ENCODE data around the gene ATP4A.

ATP4A gene

GRCh38 chr19:35522745-35523327 lies 40.6 kb downstream of the ATP4A start:
- DNase-seq: no peak

DNA sequence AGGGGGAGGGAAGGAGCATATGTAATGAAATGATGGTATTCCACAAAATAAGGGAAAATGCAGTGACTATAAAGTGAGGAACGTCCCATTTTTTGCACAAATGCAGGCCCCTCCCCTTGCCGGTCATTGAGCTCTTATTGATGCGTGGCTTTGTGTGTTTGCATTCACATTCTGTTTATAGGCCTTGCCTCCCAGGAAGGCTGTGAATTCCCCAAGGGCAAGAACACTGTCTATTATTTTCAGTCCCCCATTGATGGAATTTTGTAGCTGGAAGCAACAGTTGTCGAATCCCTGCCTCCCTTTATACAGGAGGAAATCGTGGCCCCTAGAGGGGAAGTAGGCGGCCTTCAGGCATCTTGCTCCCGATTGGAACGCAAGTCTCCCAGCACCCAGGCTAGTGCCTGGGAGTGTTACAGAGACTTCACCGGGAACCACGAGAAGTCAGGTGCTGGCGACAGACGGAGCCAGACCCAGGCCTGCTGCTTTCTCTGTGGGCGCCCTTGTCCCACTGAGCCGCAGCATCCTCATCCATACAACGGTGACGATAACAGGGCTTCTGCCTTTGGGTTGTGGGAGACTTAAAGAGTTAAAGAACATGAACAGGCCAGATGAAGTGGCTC lies 42.2 kb downstream of the ATP4A start:
- no peak for DNase-seq

DNA sequence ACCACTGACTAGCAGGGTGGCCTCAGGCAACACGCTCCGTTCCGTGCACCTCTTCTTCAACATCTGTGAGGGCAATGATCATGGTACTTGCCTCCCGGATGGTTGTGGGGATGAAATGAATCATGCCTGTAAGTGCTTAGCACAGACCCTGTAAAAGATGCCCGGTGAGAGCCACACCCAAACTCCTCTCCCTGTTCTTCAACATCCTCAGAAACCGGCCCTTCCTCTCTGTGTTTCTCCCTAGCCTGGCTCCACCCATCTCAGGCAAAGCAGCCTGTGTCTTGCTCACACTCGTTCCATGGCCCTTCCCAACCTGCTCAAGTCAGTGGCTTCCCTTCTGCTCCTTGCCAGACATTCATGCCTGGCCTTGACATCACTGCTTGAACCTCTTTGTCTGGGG lies 44.2 kb downstream of the ATP4A start:
- no peak for DNase-seq

DNA sequence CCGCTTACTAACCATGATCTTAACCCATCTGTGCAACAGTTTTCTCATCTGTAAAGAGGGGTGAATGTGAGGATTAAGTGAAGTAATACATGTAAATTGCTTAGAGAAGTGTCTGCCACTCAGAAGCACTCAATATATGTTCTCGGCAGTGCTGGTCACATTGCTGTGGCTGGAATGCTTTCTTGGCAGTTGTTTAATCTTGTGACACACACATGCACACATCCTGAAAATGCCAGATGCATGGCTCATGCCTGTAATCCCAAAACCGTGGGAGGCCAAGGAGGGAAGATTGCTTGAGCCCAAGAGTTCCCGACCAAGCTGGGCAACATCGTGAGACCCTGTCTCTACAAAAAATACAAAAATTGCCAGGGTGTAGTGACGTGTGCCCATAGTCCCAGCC lies 45.1 kb downstream of the ATP4A start:
- DNase-seq: no peak

- DNase-seq: no peak
Observed at GRCh38 chr19:35517342-35517741, 46.1 kb downstream of the ATP4A start.

DNA sequence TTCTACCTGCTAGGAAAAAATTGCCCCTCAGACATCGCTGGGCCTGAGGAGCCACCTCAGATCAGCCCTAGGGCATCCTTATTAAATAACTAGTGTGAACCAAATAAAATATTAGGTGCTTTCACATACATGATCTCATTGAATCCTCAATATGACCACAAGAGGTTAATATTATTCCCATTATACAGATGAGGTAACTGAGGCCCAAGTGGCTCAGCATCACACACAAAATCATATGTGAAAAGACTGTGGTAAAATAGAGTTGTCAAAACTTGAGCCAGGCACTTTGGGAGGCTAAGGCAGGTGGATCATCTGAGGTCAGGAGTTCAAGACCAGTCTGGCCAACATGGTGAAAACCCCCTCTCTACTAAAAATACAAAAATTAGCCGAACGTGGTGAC lies 47.1 kb downstream of the ATP4A start:
- DNase-seq: no peak

DNA sequence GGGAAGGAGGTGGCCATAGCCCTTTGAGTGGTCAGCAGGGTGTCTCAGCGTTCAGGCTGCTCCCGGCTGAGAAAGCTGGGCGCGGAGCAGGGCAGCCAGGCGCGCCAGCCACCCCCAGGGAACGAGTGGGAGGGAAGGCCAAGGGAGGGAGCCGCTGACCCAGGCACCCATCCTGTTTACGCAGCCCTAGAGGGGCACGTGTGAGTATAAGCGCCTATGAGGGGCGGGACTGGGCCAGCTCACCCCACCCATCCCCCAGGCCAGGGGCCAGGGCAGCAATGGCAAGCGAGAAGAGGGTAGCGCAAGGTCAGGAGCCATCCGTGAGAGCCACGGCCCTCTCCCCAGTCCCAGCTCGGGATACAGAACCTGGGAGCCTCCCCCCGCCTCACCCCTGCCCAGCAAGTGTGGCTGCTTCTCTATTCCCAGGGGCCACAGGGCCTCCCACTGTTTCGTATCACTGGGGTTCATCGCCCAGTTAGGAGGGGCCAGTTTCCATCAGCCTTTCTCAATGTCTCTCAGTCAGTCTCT lies 49.1 kb downstream of the ATP4A start:
- DNase-seq: no peak

DNA sequence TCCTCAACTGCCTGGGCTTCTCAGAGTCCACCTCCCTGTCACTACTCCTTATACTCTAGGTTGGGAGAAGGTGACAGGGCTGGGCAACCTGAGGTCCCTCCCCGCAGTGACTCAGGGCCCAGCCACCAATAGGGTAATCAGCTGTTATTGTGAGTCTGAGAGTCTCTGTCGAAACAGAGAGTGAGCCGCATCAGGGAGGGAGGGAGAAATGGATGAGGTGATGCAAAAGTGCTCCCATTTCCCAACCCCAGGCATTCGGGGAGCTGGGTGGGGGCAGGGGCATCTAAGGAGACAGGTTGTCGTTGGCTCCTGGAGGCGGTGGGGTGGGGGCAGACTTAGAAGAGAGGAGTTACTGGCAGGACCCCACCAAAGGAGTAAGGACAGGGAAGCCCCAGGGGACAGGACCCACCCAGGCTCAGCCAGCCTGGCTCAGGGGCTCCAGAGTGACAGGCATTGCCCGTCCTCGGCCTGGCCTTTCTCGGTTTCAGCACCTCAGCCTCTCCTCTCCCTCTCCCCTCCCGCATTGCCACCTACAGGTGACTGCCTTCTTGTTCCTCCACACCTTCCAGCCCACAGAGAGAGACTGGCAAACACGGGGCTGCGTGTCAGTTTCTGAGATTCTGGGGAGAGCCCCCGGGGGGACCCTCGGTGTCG lies 49.7 kb downstream of the ATP4A start, which contains the start of gene DMKN:
TSS of gene DMKN (minus strand) at position 22 of the 654 bp plus-strand sequence. CDS start 174 bp downstream, outside the sequence.
- no peak for DNase-seq

DNA sequence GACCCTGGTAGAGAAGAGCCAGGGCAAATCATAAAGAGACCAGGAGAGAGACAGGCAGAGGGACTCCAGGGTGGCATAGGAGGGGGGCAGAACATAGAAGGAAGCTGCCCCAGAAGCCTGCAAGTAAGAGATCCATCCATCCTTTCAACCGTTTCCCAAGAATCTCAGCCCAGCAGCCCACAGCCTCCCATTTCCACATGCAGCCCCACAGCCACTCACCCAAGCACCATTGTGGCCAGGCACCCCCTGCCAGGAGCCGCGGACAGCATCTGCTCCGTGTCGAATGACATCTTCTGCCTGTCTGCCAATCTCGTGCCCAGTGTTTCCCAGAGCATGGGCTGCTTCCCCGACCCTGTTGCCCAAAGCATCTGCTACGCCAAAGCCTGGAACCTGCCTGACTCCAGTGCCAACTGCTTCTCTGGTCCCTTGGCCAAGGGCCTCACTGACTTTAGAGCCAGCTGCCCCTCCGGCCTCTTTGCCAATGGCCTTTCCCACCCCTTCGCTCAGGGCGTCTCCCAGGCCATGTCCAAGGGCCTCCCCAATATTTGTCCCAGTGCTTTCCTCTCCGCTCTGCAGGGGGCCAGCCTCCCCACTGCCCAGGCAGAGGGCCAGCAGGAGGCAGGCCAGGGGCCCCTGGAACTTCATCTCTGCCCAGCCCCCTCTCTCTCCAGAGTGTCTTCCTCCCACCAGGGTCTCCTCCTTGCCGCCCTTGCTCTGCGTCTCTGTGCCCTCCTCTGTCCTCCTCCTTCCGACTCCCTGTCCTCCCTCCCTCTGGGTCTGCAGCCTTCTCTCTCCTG lies 50.4 kb downstream of the ATP4A start:
- no peak for DNase-seq

- no peak for DNase-seq
Observed at GRCh38 chr19:35511337-35511736, 52.1 kb downstream of the ATP4A start.

GRCh38 chr19:35510626-35510964 lies 52.9 kb downstream of the ATP4A start:
- no peak for DNase-seq

GRCh38 chr19:35509861-35510625 lies 53.4 kb downstream of the ATP4A start:
- DNase-seq: peak; percentile 69

GRCh38 chr19:35509018-35509652 lies 54.3 kb downstream of the ATP4A start:
- DNase-seq: peak; percentile 12

DNA sequence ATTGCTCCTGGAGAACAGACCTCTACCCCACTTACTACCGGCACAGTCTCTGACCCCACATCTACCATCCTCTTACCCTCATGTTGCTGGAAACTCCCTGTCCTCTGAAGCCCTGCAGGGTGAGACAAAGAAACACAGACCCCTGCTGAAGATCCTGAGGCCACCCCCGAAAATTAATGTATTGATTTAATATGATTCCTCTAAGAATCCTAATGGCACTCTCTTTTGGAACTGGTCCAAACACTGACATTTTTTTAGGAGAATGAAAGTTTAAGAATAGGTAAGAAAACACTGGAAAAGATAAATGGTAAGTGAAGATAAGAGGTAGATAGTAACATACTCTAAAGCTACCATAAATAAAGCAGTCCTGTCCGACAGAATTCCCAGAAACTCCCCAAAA lies 55.3 kb downstream of the ATP4A start:
- no peak for DNase-seq

DNA sequence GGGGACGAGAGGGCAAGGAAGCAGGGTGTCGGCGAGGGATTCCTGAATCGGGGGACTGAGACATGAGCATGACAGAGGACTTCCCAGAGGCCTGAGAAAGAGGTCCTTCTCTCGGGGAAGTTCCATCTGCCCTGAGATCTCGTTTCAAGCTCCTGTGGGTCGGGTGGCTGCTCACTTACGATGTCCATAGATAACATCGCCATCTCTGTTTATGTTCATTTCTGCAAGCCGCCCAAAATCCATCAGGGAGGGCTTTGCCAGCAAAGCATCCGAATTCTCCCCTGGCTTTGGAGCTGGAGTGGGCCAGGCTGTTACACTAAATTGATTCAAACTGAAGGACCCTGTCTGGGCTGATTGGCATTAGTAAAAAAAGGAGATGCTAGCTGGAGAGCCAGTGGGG lies 55.9 kb downstream of the ATP4A start:
- no peak for DNase-seq

GRCh38 chr19:35506011-35506410 lies 57.4 kb downstream of the ATP4A start:
- no peak for DNase-seq

GRCh38 chr19:35502751-35503150 lies 60.7 kb downstream of the ATP4A start:
- no peak for DNase-seq

- no peak for DNase-seq
Observed at GRCh38 chr19:35501684-35502083, 61.8 kb downstream of the ATP4A start.

GRCh38 chr19:35500611-35501010 lies 62.8 kb downstream of the ATP4A start:
- DNase-seq: no peak

All from stimulated activated naive CD4-positive, alpha-beta T cell treated with Interleukin-2 at 50 U/mL for 16 hours (primary cell).